GM19043 (cell line): Measurements from ENCODE around the gene IDH3B.
A peak's percentile ranks its signal among the peaks of the same experiment; 100 is the strongest.

Experiments used
- ATAC-seq: cut with Tn5 transposase; IDR thresholded peaks from one replicate; pipeline ENCODE4 v1.9.1; 2021; ENCODE audit warnings: low read depth; ENCODE audit not compliant: unreplicated experiment

IDH3B gene

DNA sequence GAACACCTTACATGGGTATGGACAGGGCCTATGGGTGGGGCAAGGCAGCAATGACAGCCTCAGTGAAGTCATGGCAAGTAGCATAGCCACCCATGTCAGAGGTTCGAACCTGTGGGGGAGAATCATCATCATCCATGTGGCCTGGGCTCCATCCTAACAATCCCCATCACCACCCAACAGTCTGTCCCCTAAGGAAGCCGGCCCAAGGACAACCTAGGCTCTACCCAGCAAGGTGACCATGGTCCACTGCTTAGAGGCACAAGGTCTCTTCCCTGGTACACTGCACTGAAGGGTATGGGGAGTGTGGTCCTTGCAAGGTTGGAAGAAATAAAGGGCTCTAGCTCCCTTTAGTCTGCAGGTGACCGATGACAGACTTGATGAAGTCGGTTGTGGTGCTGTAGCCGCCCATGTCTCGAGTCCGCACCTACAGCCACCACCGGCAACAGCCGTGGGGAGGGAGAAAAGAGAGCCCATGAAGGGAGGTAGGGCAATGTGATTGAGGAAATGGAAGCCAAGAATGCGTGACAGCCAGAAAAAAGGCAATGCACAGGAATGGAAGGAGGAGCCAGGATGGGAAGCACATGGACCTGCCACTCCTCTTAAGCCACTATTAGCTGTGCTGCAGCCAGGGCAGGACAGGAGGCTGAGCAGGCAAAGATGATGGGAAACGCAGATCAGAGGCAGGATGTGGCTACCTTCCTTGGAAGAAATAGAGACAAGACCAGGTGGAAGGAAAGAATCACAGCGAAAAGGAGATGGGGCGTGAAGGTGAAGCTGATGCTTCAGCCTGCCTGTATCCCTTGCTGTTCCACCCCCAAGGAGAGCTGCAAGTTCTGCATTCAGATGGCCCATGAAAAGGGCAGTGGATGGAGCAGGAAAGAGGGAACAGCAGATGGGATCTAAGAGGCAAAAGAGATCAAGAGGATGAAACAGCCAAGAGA is 5.3 kb downstream of the IDH3B start:
- ATAC-seq: no peak

- ATAC-seq: no peak
Observed at GRCh38 chr20:2657674-2658073, 6.3 kb downstream of the IDH3B start.

DNA sequence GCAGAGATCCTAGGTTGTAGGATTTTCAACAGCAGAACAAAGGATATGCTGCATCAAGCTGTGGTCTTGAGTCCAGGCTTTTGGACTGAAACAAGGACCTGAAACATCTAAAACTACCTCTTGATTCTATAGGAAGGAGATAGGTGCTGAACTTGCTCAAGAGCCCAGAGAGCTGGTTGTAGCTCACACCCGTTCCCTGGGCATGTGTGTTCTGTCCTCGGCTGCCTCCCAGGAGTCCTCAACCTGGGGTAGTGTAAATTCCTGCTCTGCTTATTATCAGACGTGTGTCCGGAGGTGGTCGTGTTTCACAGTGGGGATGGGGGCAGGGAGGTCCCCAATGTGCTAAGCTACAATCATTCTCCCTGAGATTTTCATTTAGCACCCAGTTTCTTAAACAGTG is 6.8 kb downstream of the IDH3B start:
- no peak for ATAC-seq

DNA sequence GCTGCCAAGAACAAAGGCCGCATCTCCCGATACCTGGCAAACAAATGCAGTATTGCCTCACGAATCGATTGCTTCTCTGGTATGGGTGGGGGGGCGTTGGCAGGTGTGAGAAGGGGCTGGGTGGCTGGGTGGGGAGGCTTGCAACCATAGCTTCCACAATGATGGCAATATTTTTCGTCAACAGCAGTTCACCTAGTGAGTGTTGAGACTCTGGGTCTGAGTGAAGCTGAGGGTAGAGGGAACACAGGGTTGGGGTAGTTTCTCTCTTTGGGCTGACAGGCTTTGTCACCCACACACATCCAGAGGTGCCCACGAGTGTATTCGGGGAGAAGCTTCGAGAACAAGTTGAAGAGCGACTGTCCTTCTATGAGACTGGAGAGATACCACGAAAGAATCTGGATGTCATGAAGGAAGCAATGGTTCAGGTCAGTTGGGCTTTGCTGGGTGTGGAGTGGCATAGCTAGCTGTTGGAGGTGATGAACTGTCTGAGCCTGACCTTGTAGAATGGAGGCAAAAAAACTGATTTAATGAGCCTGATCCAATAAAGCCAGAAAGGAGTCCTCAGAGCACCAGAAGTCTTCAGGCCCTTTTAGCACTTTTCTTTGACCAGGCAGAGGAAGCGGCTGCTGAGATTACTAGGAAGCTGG is 7.4 kb downstream of the IDH3B start:
- ATAC-seq: no peak

- no peak for ATAC-seq
Observed at GRCh38 chr20:2655331-2656116, 8.5 kb downstream of the IDH3B start.

DNA sequence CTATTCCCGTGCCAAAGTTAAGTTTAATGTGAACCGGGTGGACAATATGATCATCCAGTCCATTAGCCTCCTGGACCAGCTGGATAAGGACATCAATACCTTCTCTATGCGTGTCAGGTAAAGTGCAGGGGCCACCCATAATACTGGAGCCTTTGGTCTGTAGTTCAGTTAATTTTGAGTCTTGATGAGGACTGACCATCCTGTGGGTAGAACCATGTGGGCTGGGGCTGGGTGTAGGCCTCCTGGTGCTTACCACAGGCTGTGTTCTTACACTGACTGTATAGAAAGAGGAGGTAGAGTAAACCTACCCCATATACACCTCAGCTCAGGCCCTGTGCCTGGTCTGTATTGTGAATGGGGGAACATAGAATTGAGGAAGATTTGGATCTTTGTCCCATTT is 9.2 kb downstream of the IDH3B start:
- ATAC-seq: no peak

- no peak for ATAC-seq
Observed at GRCh38 chr20:2654384-2654822, 9.6 kb downstream of the IDH3B start.

GRCh38 chr20:2653556-2654383 is 10.2 kb downstream of the IDH3B start:
- ATAC-seq: no peak

DNA sequence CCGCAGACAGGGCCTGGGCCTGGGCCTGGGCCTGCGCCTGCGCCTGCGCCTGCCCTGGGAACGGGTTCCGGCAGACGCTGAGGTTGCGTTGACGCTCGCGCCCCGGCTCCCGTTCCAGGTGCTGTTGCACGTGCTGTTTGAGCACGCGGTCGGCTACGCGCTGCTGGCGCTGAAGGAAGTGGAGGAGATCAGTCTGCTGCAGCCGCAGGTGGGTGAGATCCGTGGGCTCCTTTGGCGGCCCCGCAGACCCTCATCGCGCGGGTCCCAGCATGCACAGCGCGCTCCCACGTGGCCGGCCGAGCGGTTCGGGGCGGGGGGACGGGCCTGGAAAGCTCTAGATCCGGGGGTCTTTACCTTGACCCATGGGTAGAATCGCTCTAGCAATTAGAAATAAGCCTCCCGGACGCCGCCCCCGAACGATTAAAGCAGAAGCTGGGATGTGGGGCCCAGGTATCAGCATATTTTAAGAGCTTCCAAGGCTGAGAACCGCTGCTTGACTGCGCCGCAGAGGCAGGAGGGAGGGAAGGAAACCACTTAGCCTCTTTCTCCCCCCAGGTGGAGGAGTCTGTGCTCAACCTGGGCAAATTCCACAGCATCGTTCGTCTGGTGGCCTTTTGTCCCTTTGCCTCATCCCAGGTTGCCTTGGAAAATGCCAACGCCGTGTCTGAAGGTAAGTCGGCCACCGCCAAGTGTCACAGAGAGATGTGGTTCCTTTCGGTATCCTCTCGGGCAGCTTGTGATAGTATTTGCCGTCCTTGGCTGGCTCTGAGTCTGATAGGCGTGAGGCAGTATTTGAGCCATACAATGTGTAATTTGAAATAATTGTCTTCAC is 11.1 kb downstream of the IDH3B start:
- ATAC-seq: peak; percentile 32

- ATAC-seq: peak; percentile 75
Observed at GRCh38 chr20:2651772-2652723, 12.0 kb downstream of the IDH3B start, which contains the start of gene NOP56. TSS of gene NOP56 (plus strand) at chr20:2652632. CDS start at chr20:2652661, 29 bp downstream.

DNA sequence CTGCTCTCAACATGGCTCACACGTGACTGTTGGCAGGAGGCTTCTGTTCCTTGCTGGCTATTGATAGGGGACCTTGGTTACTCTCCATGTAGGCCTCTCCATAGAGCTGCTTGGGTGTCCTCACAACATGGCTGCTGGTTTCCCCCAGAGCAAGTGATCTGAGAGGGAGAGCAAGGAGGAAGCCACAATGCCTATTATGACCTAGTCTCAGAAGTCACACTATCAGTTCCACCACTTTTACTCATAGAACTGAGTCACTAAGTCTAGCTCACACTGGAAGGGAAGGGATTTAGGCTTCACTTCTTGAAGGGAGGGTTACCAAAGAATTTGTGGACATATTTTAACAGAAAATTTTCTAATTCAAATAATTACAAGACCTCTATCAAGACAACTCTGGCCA is 20.3 kb downstream of the IDH3B start:
- no peak for ATAC-seq

DNA sequence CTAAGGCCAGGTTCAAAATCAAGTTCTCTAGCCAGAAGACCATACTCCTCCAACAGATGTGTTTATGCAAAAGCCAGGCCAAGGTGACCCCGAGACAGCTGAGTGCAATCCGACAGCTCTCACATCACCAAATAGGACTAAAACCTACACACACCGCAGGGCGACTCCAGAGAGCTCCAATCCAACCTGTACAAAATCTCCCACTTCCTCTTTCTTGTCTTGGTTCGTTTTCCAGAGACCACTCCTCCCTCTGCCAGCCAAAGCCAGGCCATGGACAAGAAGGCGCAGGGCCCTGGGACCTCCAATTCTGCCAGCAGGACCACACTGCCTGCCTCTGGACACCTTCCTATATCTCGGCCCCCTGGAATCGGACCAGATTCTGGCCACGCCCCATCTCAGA is 23.1 kb downstream of the IDH3B start:
- ATAC-seq: no peak

GRCh38 chr20:2640260-2640659 is 23.8 kb downstream of the IDH3B start:
- ATAC-seq: no peak

DNA sequence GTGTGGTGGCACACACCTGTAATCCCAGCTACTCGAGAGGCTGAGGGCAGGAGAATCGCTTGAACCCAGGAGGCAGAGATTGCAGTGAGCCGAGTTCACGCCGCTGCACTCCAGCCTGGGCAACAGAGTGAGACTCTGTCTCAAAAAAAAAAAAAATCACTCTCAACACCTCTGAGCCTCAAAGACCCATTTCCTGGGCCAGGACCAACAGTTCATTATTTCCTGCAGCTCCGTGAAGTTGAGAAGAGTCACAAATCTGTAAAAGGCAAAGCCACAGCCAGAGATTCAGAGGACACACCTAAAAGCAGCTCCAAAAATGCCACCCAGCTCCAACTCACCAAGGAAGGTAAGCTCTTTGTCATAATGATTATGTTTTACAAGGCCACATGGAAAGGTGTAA is 26.8 kb downstream of the IDH3B start:
- ATAC-seq: no peak

GRCh38 chr20:2633381-2633780 is 30.6 kb downstream of the IDH3B start:
- no peak for ATAC-seq

DNA sequence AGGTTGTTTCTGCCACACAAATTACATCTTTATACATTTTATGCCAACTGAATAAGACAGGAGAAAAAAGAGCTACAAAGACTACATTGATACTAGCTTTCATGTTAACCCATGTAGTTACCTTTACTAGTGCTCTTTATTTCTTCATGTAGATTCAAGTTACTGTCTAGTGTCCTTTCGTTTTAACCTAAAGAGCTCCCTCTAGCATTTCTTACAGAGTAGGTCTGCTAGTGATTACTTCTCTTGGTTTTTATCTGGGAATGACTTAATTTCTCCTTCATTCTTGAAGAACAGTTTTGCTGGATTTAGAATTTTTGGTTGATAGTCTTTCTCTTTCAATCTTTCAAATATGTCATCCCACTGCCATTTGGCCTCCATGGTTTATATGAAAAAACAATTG is 32.8 kb downstream of the IDH3B start:
- ATAC-seq: no peak

GRCh38 chr20:2626853-2627541 is 37.0 kb downstream of the IDH3B start:
- no peak for ATAC-seq

- ATAC-seq: no peak
Observed at GRCh38 chr20:2625062-2625461, 39.0 kb downstream of the IDH3B start.
